ENCODE data around the gene TMEM240. TPM values are rescaled to one million over a fixed set of nuclear protein-coding genes. Genes with fewer than 3 reads are reported as not detected.

Gene TMEM240
- total RNA-seq, 1 experiment from 2014 or later: 3.6 TPM

DNA sequence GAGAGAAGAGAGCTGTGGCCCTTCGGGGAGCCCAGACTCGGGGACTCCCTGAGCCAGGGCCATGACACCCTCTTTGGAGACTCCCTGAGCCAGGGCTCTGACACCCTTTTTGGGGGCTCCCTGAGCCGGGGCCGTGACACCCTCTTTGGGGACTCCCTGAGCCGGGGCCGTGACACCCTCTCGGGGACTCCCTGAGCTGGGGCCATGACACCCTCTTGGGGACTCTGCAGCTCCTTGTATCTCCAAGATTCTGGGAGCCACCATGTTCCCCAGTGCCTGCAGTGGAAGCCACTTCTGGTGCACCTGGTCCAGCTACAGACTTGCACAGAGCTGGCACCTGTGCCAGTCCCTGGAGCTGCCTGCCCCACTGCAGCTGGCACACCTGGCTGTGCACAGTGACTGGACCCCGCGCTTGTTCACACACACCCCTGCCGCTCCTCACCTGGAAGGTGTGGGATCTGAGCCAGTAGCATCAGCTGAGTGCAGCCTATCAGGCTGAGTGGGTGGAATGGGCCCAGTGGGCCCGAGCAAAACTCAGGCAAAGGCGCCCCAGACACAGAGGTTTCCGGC lies 38.0 kb upstream of the TMEM240 start:
- Mint-ChIP-seq H3K4me1 (ENCODE audit: insufficient read depth, unreplicated experiment) (no peaks in the 10 kb centered on the region), H3K9me3 (ENCODE audit: unreplicated experiment) (no peaks in the 10 kb centered on the region), H3K27me3 (ENCODE audit: insufficient read depth, unreplicated experiment) (peaks cover 11% of the 10 kb centered on the region), H3K36me3 (ENCODE audit: insufficient read depth, unreplicated experiment) (peaks cover 7% of the 10 kb centered on the region), H3K27ac (ENCODE audit: low read depth, unreplicated experiment) (no peak overlapping the region), H3K4me3 (ENCODE audit: unreplicated experiment) (no peak overlapping the region)
- TF ChIP-seq, protein P1, sequence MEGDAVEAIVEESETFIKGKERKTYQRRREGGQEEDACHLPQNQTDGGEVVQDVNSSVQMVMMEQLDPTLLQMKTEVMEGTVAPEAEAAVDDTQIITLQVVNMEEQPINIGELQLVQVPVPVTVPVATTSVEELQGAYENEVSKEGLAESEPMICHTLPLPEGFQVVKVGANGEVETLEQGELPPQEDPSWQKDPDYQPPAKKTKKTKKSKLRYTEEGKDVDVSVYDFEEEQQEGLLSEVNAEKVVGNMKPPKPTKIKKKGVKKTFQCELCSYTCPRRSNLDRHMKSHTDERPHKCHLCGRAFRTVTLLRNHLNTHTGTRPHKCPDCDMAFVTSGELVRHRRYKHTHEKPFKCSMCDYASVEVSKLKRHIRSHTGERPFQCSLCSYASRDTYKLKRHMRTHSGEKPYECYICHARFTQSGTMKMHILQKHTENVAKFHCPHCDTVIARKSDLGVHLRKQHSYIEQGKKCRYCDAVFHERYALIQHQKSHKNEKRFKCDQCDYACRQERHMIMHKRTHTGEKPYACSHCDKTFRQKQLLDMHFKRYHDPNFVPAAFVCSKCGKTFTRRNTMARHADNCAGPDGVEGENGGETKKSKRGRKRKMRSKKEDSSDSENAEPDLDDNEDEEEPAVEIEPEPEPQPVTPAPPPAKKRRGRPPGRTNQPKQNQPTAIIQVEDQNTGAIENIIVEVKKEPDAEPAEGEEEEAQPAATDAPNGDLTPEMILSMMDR (IDR thresholded peaks at IDR 0.05; ENCODE audit: unreplicated experiment): no peak
- ChIA-PET POLR2A (interaction anchor here (0.9 to 2.3 kb wide), 2 partner anchors 24 to 37 kb away, joined by 5 to 7 read pairs; partner anchors contain the start of gene MIB2), CTCF (interaction anchor here (0.6 kb wide), 1 partner anchor 207 kb away, joined by 3 read pairs; no protein-coding TSS in a partner anchor)
- BruUV-seq (replicated peaks): no TSS peak
- no peak for DNase-seq (ENCODE audit: unreplicated experiment)
- intact Hi-C loops (cut with micrococcal nuclease): no loop called here

DNA sequence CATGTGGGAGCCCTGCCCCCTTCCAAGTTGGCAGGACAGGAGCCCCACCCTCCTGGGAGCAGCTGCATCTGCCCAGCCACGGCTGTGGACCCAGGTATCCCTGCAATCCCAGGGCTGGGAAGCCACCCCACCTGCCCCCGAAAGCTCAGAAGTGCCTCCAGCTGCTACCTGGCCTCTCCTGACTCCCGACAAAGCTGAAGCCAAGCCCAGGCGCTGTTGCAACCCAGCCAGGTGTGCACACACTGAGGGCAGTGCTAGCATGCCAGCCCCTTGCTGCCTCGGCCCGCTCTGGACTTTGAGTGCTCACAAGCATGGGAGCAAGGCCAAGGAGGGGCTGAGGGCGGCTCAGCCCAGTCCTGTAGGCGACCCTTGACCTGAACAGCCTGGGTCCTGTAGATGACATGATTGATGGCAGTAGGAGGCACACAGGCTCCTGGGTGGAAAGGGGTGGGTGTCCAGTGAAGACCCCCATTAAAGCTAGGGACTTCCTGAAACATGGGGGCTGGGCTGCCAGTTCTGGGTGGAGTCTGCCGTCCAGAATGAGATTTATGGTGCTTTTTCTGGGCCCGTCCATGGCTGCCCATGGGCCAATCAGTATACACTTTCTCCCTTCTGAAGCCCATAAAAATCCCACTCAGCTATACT lies 37.1 kb upstream of the TMEM240 start:
- no peak overlapping the region for H3K27ac Mint-ChIP-seq (ENCODE audit: low read depth, unreplicated experiment)
- H3K36me3 Mint-ChIP-seq (ENCODE audit: insufficient read depth, unreplicated experiment): peaks cover 13% of the 10 kb centered on the region
- H3K4me1 Mint-ChIP-seq (ENCODE audit: insufficient read depth, unreplicated experiment): no peaks in the 10 kb centered on the region
- ChIA-PET CTCF (interaction anchor here (0.6 to 1.1 kb wide), 2 partner anchors 37 to 330 kb away, joined by 3 to 5 read pairs; no protein-coding TSS in a partner anchor), POLR2A (interaction anchor here (0.9 to 2.3 kb wide), 2 partner anchors 25 to 38 kb away, joined by 5 to 7 read pairs; partner anchors contain the start of gene MIB2)
- TF ChIP-seq, protein P1 (IDR thresholded peaks at IDR 0.05; ENCODE audit: unreplicated experiment): no peak
- DNase-seq (ENCODE audit: unreplicated experiment): no peak
- H3K9me3 Mint-ChIP-seq (ENCODE audit: unreplicated experiment): no peaks in the 10 kb centered on the region
- BruUV-seq (replicated peaks): no TSS peak
- no peak overlapping the region for H3K4me3 Mint-ChIP-seq (ENCODE audit: unreplicated experiment)
- peaks cover 11% of the 10 kb centered on the region for H3K27me3 Mint-ChIP-seq (ENCODE audit: insufficient read depth, unreplicated experiment)
- intact Hi-C loops (cut with micrococcal nuclease): no loop called here

DNA sequence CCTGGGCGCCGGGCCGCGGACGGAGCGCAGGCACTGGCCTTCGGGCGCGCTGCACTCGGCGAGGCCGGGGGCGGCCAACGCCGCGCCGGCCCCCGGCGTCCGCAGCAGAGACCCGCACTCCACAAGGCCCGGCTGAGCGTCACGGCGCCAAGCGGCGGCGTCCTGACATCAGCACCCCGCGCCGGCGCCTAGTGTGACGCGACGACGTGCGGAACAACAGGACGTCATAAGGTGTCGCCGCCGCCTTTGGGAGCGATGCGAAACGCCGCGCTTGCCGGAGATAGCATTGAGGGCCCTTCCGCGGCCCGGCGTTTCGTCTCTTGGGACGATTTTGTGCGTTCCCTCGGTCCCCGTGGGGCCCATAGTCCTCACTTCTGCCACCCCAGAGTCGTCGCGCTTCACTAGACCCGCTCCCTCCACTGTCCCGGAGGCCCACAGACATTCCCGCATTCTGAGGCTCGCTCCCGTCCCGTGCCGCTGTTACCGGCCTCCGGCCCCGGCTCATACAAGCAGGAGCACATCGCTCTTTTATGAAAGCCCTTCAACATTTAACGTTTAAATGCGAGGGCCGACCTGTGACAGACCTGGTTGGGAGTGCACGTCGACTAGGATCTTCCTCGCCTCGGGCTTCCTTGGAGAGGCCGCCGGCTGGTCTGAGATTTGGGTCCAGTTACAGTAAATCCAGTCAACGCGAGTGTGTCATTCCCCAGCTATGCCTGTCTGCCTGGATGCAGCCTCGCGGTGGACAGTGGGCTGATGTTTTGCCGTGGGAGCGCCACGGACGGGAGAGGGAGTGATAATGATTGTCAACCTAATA lies 34.5 kb upstream of the TMEM240 start, which contains the start of gene SSU72:
Gene SSU72 (minus strand): TSS at position 143 of the 817 bp plus-strand sequence. CDS start 306 bp downstream, outside the sequence.
- CTCF ChIA-PET: interaction anchor here (0.6 to 0.7 kb wide), 2 partner anchors 44 to 104 kb away, joined by 3 to 4 read pairs; no protein-coding TSS in a partner anchor
- intact Hi-C loops (cut with micrococcal nuclease): loop anchor here (2.0 kb wide), 1 partner anchor 40 kb away; the partner anchor contains the start of gene MIB2
- H3K9me3 Mint-ChIP-seq (ENCODE audit: unreplicated experiment): no peaks in the 10 kb centered on the region
- H3K36me3 Mint-ChIP-seq (ENCODE audit: insufficient read depth, unreplicated experiment): peaks cover 37% of the 10 kb centered on the region
- H3K4me1 Mint-ChIP-seq (ENCODE audit: insufficient read depth, unreplicated experiment): peaks cover 2% of the 10 kb centered on the region
- TSS peak; percentile 91 for BruUV-seq (replicated peaks)
- H3K4me3 Mint-ChIP-seq (ENCODE audit: unreplicated experiment): peak within 1 kb of the TSS; percentile 75
- peak within 1 kb of the TSS; percentile 99 for H3K27ac Mint-ChIP-seq (ENCODE audit: low read depth, unreplicated experiment)
- DNase-seq (ENCODE audit: unreplicated experiment): peak; percentile 93
- no peaks in the 10 kb centered on the region for H3K27me3 Mint-ChIP-seq (ENCODE audit: insufficient read depth, unreplicated experiment)
- TF ChIP-seq, protein P1 (IDR thresholded peaks at IDR 0.05; ENCODE audit: unreplicated experiment): no peak
- POLR2A ChIA-PET: interaction anchor here (1.9 to 2.6 kb wide), 2 partner anchors 40 kb away, joined by 14 to 29 read pairs; partner anchors contain the start of gene MIB2
